Adipose tissue (tissue), 3 donors: Measurements from ENCODE around the gene ZNF281. TPM values are rescaled to one million over a fixed set of nuclear protein-coding genes. Genes with fewer than 3 reads are reported as not detected.

Experiments used
- polyA plus RNA-seq, 3 donors: library from polyadenylated mRNA; stranded (reverse); fragments of 200-250 nt; gene quantifications; one replicate each; pipeline ENCODE4 v1.2.3, GENCODE V29; 2013
- donor health status: healthy with polysubstance abuse.
- donor health status: Bipolar disorder and iron deficiency.
- donor health status: healthy.

ZNF281 gene
- polyA plus RNA-seq, 3 donors = 1.8 to 5.3 (median 2.7) TPM

Other genes starting within 250 kb of the ZNF281 start
- under 1 TPM in 2 of 3 donors, not detected in 1; 0.04 to 0.06 TPM for gene KIF14, start 210.7 kb upstream of the ZNF281 start, polyA plus RNA-seq